GM20000 (cell line): ENCODE data around the gene SNED1.
A peak's percentile ranks its signal among the peaks of the same experiment; 100 is the strongest.

Experiments used
- DNase-seq: peaks from one replicate; pipeline ENCODE4 v3.0.0; 2012; ENCODE audit warnings: low spot score
- CTCF ChIP-seq: IDR thresholded peaks from 2 replicates; pipeline ENCODE4 v1.5.1; 2012; ENCODE audit warnings: mild to moderate bottlenecking, control low read depth; ENCODE audit errors: extremely low read depth, missing control alignments

The SNED1 gene

GRCh38 chr2:240982821-240983281 is 15.6 kb upstream of the SNED1 start:
- no peak for TF ChIP-seq CTCF
- no peak for DNase-seq

GRCh38 chr2:240983361-240983995 is 14.9 kb upstream of the SNED1 start:
- DNase-seq, result peak; percentile 69
- TF ChIP-seq CTCF, result peak; percentile 68

GRCh38 chr2:240983996-240984498 is 14.4 kb upstream of the SNED1 start:
- TF ChIP-seq CTCF, result no peak
- DNase-seq, result no peak

GRCh38 chr2:240985881-240986786 is 12.3 kb upstream of the SNED1 start:
- DNase-seq, result no peak
- TF ChIP-seq CTCF, result no peak

GRCh38 chr2:240986787-240987411 is 11.5 kb upstream of the SNED1 start:
- no peak for DNase-seq
- TF ChIP-seq CTCF, result no peak

- no peak for DNase-seq
Observed at GRCh38 chr2:240987588-240987987, 10.8 kb upstream of the SNED1 start.

More at GRCh38 chr2:240987588-240987987, 10.8 kb upstream of the SNED1 start:
- no peak for TF ChIP-seq CTCF
